GM18870 (cell line): ENCODE data around the gene POPDC2.
"Not testable (repeated sequence)": the region's sequence is repeated elsewhere in the genome, so short reads cannot be mapped to it uniquely, and the experiment has no call there.

ENCODE experiments used
- ATAC-seq: cut with Tn5 transposase; IDR thresholded peaks from one replicate; pipeline ENCODE4 v1.9.1; 2021; ENCODE audit warnings: moderate library complexity; ENCODE audit not compliant: unreplicated experiment

The POPDC2 gene, protein sequence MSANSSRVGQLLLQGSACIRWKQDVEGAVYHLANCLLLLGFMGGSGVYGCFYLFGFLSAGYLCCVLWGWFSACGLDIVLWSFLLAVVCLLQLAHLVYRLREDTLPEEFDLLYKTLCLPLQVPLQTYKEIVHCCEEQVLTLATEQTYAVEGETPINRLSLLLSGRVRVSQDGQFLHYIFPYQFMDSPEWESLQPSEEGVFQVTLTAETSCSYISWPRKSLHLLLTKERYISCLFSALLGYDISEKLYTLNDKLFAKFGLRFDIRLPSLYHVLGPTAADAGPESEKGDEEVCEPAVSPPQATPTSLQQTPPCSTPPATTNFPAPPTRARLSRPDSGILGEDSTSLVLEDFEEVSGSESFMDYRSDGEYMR

DNA sequence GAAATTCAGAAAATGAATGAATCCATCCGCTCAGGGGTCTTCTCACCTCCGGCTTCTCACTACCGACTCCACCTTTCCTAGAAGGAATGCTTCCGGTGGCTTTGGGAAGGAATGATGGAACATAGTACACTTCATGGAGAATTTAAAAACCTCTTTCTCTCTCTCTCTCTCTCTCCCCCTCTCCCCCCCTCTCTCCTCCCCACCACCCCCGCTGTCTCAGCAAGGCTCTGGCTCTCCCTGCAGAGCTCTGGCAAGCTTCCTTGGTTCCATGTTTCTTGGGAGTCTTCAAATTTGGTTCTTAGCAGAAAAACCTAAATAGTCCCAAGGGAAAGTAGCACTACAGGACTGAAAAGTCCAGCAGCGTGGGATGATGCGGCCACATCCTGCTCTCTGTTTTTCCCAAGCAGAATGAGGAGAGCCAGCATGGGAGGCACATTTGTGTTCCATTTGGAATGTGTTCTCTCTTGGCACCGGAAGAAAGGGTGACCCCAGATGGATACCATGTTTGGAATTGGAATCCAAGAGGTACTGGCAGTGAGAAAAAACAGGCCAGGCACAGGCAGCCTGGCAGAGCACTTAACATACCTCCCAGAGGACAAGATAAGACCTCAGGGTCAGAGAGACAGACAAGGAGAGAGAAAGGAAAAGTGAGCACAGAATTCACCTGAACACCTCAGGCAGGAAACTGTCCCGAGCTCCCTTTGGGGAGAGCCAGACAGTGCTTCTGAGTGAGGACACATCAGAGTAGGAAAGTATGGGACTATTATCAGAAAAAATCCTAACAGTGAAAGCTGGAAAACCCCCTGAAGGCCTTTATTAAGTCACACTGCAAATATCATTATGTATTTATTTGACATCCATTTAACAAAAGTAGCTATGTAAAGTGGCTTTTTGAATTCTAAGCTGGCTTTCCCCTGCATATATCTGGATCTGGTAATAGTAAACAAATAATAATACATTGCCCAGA is at the start of gene POPDC2:
TSS of gene POPDC2 (minus strand) at position 116 of the 967 bp plus-strand sequence. CDS start 166 bp downstream, outside the sequence.
- ATAC-seq = no peak

DNA sequence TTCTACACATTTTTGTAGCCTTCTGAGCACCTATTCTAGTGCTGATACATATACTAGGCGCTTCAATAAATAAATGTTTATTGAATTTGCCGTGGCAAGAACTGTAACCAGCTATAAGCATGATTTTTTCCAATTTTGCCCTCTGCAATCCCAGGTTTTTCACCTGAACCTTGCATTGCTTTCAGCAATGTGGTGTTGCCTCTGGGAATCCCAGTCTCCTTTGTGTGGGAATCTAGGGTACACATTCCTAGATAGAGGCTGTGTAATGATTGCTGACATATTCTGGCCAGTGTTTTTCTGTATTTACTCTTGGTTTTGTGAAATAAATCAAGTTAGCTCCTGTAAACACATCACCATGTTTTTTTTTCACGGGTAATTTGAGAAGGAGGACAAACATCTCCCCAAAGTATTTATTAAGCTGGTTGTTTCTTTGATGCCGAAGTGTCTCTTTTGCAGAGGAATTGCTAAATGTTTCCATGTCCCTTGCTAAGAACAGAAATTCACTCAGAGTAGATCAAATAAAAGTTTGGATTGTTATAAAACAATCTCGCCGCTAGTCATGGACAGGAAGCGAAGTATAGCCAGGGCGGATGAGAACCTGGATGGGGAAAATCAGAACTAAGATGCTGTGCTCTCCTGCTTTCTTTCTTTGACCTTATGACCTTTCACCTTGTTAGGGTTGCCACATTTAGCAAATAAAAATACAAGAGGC is 43.6 kb upstream of the POPDC2 start:
- no peak for ATAC-seq

DNA sequence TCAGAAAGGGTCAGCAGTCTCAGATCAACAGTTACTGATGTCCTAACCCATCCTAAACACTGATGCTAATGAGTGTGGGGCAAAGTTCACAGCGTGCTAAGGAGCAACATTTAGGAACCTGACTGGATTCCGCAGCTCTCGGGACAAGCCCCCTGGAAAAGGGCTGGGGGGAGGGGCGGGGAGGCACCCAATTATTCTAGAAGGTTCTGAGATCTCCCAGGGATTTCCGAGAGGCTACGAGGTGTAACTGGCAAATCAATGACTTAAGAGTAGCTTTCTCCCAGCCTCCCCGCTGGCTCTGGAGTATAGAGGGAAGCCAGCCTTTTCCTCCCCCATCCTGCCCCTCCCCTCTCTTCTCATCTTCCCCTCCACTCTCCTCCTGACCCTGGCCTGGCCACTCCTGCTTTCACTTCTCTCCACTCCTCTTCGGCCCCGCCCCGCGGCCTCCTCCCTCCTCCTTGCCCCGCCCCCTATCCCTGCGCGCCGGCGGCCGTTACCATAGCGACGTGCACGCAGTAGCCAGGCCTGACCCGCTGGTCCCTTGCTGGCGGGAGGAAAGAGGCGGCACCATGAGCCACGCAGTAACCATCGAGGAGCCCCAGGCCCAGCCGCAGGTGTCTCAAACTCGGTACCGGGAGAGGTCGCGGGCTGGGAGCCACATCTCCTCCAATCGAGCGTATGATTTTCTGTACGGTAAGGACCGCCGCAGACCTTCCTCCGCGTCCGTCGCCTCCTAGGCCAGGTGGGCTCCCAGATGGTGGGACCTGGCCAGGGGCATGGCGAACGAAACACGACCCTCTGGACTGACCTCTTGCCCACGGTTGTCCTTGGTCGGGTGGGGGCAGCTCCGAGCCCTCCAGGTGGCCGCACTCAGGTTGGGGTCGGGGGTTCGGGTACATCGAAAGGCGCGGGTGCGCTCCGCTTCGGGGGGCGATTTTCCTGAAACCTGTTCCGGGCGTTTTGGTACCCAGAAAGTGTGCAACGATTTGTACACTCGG is 42.4 kb upstream of the POPDC2 start, which contains the start of gene CFAP91:
TSS of gene CFAP91 (plus strand) at position 493 of the 998 bp plus-strand sequence. CDS start at position 570, 77 bp downstream.
- peak; percentile 61 for ATAC-seq

DNA sequence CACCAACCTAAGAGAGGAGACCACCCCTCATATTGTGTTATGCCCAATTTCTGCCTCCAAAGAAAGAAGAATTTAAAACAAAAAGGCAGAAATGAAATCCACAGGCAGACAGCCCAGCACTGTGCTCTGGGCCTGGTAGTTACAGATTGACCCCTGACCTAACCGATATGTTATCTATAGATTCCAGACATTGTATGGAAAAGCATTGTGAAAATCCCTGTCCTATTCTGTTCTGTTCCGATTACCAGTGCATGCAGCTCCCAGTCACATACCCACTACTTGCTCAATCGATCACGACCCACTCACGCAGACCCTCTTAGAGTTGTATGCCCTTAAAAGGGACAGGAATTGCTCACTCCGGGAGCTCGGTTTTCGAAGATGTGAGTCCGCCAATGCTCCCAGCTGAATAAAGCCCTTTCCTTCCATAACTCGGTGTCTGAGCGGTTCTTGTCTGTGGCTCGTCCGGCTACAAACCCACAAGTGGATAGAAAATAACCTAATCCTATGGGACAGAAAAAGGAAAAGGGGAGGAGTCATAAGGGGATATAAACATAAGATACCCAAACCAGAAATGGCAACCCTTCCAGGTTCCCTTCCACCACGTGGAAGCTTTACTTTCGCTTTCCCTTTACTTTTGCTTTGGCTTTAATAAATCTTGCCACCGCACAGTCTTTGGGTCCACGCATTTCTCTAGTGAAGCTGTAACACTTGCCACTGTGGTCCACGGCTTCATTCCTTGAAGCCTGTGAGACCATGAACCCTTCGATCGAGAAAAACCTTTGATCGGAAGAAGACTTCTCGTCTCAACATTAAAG is 40.7 kb upstream of the POPDC2 start:
- ATAC-seq = peak; percentile 6

DNA sequence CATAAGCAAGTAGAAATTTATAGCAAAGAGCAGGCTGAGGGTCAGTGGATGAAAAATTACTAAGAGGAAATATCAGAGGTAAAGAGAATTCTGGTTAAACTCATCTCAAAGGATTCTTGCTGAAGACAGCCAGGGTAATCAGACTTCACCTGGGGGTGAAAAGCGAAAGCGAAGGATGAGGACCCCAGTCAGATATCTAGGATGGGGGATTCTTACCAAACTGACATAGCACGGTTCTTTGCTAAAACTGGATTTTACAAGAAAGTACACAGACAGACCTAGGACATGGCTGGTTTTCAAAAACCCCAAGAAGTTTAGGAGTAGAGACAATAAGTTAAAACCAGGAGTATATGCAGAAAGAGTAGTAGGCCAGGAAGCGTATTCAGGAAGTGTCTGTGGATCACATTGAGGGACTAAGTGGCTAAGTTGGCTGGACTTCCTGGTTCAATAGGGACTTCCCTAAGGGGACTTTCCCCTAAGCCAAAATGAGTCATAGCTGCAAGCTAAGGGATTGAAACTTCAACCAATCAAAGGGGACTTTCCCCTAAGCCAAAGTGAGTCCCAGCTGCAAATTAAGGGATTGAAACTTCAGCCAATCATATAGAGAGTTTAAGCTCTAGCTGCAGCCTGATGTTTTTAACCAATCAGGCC is 40.0 kb upstream of the POPDC2 start:
- ATAC-seq = peak; percentile 39

DNA sequence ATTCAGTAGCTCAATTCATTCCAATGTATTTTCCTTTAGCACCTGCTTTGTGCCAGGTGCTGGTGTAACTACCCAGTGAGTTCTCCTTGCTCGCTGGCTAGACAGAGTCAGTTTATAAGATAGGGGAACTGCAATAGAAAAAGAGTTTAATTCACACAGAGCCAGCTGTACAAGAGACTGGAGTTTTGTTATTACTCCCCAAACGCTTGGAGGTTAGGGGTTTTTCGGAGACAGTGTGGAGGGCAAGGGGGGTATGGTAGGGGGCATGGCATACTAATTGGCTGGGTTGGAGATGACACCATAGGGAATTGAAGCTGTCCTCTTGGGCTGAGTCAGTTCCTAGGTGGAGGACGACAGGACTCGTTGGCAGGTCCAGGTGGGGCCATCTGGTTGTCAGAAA is 37.0 kb upstream of the POPDC2 start:
- ATAC-seq = peak; percentile 67

DNA sequence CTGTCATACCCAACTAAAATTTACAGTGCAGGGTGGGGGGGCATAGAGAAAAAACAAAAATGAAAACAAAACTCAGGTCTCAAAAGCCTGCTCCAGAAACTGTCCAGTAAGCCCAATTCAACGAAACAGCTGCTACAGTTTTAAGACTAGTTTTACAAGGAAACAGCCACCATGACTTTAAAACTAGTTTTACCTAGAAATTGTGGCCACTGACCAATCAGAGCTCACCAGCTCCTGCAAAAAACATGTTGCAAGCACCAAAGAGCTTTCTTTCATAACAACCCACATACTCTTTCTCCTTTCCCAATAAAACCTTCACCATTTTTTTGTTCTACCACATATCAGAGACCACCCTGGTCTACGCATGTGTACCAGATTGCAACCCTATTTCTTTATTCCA is 35.1 kb upstream of the POPDC2 start:
- no peak for ATAC-seq

DNA sequence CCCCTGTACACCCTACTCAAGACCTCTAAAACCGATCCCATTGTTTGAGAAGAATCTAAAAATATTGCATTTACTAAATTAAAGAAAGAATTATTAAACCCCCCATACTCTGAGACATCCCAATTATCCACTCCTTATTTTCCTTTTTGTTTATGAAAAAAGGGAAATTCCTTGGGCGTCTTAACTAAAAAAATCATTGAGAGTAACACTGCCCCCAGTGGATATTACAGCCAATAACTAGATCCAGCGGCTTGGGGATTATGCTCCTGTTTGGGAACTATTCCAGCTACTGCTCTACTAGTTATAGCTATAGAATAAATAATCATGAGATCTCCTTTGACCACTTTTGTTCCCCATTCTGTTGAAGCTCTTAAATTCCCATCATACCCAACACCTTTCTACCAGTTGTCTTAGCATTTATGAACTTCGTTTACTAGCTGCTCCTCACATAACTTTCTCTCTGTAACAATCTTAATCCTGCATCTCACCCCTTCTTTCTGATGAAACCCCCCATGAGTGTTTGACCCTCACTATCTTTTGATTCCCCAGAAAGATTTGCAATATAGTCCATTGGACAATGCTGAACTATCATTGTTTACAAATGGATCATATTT is 29.8 kb upstream of the POPDC2 start:
- ATAC-seq = no peak

DNA sequence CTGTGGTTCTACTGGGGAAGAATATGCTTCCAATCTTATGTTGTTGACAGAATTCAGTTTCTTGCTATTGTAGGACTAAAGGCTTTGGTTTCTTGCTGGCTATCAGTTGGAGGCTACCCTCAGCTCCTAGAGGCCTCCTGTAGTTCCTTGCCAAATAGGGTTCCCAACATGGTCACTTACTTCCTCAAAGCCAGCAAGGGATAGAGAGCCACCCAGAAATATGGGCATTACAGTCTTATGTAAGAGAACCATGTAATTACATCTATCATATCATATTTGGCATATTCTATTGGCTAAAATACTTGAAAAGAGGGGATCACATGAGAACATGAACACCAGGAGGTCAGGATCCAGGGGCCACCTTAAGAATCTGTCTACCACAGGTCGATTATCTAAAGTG is 23.0 kb upstream of the POPDC2 start:
- ATAC-seq = no peak

DNA sequence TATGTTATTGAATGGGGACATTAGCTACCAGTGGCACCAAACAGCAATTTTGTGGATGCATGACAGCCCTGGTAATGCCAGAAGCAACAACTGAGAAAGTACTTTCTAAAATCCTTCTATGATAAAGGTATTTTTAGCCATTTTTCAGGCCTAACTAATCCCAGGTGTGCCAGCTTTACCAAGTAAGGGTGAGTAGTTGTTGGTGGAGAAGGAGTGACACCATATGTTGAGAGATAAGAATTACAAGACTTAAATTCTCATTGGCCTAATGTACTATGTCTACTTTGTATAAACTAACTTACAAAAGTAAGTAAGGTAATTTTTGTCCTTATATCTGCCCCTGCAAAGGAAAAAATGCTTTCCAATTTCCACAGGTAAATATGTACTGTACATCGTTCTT is 20.9 kb upstream of the POPDC2 start:
- ATAC-seq = peak; percentile 34

DNA sequence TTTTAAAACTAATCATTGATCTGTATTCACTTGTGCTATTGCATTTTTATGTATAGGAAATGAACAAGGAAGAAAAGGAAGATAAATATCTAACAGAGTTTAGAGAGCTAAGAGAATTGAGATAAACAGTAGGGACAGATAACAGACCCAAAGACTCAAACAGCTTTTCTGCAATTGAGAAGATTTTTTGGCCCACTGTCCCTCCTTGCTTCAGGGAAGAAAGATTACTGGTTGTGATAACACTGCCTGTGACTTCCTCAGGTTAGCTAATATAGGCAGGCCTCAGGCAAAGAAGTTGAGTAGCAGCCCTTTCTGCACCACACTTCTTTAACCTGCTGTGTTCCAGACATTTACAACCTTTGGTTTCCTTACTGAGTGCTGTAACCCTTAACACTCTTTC is 19.5 kb upstream of the POPDC2 start:
- ATAC-seq = no peak

DNA sequence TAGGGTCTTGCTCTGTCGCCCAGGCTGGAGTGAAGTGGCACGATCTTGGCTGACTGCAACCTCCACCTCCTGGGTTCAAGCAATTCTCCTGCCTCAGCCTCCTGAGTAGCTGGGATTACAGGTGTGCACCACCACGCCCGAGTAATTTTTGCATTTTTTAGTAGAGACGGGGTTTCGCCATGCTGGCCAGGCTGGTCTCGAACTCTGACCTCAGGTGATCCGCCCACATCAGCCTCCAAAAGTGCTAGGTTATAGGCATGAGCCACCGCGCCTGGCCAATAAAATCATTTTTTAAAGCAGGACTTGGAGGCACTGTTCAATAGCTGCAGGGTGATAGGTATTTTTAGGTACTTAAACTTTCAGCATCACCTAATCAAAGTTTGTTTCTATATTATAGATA is 17.8 kb upstream of the POPDC2 start:
- not testable (repeated sequence) for ATAC-seq

DNA sequence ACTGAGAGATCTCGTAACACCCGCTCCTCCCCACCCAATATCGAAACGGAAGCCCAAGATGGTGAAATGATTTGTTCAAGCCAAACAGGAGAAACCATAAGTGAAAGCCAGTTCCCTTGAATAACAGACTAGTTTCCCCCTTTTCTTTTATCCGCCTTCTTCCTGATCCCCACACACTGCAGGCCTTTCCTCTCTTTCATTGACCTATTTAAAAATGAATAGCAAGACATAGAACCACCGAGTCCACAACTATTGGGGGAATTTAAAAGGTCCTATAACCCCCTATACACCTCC is 17.2 kb upstream of the POPDC2 start:
- ATAC-seq = no peak

DNA sequence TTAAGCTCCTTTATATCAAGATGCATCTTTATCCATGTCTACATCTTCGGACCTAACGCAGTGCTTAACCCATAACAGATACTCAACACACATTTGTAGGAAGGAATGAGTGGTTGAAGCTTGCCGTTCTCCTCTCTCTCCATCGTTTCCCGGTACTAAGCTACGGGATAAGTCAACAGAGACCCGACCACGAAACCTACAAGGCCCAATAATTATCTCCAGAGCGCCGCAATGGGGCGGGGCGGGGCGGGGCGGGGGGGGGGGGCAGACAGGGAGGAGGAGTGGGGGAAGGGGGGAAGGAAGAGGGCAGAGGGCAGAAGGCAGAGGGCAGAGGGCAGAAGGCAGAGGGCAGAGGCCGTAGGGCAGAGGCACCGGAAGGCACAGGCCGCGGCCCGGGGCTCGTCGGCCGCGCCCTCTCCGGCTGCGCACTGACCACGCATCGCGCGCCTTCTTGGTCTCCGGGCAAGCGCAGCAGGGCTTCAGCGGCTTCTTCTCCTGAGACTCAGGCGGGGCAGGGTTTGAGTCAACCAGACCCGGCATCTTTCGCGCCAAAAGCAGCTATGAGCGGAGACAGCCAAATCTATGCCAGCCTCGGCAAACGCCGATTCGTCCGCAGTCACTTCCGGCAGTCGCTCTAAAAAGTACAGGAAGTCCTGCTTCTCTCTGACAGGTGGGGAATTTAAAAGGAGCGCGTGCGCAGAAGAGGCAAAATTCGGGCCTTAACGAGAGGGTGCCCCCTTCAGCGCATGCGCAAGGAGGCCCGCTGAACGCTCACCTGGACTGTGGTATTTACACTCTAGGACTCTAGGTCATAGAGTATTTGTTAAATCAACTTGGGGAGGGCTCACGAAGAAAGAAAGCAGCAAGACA is 16.6 kb upstream of the POPDC2 start, which contains the start of gene COX17:
TSS of gene COX17 (minus strand) at position 636 of the 870 bp plus-strand sequence. CDS start at position 540, 96 bp downstream.
- peak; percentile 92 for ATAC-seq

DNA sequence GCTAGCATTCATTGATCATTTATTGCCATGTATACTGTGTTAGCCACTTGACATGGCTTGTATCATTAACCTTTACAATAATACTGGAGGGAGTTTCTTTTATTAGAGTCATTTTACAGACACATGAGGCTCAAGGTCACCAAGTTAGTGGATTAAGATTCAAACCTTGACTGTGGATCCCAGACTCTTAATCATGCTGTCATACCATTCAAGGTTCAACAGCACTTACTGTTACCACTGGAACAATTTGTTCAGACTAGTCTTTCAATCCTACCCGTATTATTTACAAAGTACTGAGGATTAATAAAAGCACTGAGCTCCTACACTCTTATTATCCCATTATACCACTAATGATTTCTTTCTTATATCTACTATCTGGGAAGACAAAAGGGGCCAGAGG is 15.6 kb upstream of the POPDC2 start:
- ATAC-seq = no peak

DNA sequence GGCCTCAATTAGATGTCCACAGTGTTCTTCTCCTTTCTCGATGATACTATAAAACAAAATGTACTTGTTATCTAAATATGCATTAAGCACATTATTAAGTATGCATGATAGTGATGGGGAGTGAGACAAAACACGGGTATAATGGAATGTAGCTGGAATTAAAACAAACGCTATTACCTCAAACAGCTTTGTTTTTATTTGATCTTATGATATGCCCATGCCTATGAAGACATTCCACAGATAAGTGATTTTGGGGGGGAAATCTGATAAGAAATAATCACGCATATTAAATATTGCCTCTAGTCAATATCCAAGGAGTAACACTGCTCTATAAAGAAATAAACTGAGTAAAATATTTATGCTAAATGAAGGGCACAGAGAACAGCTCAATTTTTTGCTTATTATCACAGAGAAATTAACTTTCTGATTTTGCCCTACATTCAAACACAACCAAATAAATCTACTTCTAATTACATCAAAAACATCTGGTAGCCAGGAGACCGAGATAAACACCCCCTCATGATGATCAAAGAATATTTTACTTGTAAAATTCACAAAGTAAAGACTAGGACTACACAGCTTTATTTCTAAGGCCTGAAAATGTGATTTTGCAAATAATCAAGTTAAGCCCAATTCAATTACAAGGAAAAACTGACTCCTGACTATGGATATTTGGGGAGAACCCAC is 14.9 kb upstream of the POPDC2 start:
- ATAC-seq = no peak

DNA sequence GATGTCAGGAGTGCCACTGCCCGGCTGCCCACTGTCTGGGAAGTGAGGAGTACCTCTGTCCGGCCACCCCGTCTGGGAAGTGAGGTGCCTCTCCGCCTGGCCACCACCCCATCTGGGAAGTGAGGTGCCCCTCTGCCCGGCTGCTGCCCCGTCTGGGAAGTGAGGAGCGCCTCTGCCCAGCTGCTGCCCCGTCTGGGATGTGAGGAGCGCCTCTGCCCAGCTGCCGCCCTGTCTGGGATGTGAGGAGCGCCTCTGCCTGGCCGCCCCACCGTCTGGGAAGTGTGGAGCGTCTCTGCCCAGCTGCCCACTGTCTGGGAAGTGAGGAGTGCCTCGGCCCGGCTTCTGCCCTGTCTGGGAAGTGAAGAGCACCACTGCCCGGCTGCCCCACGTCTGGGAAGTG is 13.5 kb upstream of the POPDC2 start:
- ATAC-seq = no peak
